Retinal pigment epithelial cell (primary cell): ENCODE measurements around the gene RPL36A.

Experiments
- DNase-seq: peaks from one replicate; pipeline ENCODE4 v3.0.0-alpha.2; 2010; ENCODE audit warnings: low read depth
- H3K4me3 ChIP-seq: 2 replicates; pipeline ENCODE4 v1.5.1; 2011; ENCODE audit warnings: mild to moderate bottlenecking, low read length, control low read depth, moderate library complexity
- TF ChIP-seq, protein P1 (sequence below): conservative IDR thresholded peaks from 2 replicates; pipeline ENCODE4 v1.5.1; 2011; ENCODE audit warnings: low read depth, low read length, control low read depth, inconsistent platforms

Gene RPL36A

DNA sequence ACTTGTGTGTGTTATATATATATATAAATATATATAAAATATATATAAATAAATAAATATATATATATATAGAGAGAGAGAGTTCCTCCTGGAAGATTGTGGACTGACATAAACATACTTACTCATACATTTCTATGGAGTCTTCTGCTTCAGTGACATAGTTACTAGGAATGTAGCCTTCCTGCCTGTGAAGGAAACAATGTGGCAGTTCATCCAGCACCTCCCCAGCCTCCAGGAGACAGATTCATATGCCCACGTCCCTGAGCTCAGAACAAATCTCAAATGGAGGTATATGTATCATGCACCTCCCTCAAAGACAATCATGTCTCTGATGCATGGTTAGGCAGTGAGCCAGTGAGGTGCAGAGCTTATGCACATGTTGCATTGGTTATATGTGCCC is 30.8 kb upstream of the RPL36A start:
- TF ChIP-seq, protein P1, sequence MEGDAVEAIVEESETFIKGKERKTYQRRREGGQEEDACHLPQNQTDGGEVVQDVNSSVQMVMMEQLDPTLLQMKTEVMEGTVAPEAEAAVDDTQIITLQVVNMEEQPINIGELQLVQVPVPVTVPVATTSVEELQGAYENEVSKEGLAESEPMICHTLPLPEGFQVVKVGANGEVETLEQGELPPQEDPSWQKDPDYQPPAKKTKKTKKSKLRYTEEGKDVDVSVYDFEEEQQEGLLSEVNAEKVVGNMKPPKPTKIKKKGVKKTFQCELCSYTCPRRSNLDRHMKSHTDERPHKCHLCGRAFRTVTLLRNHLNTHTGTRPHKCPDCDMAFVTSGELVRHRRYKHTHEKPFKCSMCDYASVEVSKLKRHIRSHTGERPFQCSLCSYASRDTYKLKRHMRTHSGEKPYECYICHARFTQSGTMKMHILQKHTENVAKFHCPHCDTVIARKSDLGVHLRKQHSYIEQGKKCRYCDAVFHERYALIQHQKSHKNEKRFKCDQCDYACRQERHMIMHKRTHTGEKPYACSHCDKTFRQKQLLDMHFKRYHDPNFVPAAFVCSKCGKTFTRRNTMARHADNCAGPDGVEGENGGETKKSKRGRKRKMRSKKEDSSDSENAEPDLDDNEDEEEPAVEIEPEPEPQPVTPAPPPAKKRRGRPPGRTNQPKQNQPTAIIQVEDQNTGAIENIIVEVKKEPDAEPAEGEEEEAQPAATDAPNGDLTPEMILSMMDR: no peak
- H3K4me3 ChIP-seq: no peak overlapping the region
- no peak for DNase-seq

DNA sequence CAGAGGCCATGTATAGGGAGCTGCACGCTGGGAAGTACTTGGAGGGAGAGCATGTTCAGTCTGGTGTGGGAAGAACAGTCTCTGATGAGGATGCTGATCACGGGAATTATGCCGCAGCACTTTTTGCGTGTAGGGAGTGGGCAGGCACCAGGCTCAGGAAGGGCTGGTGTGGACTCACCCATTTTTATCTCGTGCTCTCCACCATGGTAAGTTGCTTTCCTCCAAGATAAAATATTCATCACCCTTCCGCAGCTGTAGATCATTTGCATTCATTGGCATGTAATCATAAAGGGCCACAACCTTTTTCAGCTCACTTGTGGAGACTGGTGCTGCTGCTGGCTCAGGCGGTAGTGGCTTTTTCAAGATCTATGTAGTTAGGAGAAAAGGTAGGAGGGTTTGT is 30.4 kb upstream of the RPL36A start:
- TF ChIP-seq, protein P1: no peak
- no peak for DNase-seq
- no peak overlapping the region for H3K4me3 ChIP-seq

DNA sequence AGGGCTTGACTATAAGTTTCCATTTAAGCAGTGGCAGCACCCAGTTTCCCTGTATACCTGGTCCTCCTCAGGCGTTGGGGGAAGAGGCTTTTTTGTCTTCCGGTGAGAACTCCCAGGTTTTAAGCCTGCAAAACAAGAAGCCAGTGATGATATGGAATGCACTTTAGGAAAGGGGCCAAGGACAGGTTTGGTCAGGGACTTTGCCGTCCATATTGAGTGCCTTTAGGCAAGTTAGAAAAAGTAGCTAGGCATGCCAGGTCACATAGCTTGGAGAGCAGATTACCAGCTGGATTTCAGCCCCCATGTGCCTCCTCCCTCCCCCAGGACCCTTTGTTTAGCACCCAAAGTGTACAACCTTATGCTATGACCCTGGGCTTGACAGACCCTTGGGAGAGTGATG is 28.7 kb upstream of the RPL36A start:
- TF ChIP-seq, protein P1: no peak
- DNase-seq: no peak
- no peak overlapping the region for H3K4me3 ChIP-seq

DNA sequence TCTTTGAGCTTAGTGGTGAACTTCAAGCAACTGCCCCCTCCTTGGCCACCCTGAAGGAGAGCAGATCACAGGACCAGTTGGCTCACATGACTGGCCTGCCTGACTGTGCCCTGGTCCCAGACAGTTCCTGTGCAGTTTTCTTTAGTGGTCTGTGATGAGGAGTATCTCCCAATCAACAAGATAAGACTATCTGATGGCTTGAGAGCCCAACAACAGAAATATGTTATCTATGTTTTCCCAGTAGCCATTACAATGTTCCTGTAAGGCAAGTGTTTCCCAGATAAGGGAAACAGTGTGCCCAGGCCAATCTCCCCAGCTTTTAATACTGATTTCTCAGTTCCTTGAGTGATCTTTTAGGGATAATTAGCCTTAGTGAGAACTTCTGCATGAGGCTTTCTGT is 28.1 kb upstream of the RPL36A start:
- no peak overlapping the region for H3K4me3 ChIP-seq
- DNase-seq: no peak
- TF ChIP-seq, protein P1: no peak

DNA sequence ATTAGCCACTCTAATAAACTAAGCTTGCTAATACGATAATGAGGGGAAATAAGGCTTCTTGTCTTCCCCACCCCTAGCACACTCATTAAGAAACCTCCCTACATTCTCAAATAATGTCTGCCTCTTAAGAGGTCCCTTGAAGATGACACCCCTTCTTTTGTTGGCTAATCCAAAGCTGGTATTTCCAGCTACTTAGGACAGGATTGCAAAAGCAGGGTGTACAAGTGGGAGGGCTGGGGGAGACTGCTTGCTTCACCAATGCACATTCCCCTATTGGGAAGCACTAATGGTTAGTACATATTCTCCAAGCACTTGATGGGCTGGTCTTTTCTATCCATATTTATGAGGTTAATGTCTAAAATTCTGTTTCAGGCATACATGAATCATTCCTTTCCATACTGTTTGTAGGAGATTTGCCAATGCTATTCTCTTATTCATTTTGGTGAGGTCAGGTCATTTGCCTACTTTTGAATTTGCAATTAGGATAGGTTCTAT is 25.5 kb upstream of the RPL36A start:
- H3K4me3 ChIP-seq: no peak overlapping the region
- TF ChIP-seq, protein P1: no peak
- no peak for DNase-seq

DNA sequence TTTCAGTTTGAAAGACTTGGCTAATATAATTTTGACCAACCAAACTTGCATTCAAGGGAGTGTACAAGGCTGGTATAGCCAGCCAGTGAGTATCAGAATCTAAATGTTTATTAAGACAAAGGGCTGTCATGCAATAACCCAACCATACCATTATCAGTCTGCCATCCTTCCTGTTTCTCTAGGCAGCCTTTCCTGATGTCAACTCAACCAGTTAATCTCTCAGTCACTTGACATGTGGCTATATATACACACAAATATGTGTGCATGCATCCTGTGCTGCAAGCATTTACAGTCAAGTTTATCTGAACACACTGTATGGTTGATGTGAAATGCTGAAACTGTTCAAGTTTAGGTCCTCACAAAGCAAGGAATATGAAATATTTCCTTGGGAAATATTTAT is 22.0 kb upstream of the RPL36A start:
- no peak overlapping the region for H3K4me3 ChIP-seq
- TF ChIP-seq, protein P1: no peak
- DNase-seq: no peak

DNA sequence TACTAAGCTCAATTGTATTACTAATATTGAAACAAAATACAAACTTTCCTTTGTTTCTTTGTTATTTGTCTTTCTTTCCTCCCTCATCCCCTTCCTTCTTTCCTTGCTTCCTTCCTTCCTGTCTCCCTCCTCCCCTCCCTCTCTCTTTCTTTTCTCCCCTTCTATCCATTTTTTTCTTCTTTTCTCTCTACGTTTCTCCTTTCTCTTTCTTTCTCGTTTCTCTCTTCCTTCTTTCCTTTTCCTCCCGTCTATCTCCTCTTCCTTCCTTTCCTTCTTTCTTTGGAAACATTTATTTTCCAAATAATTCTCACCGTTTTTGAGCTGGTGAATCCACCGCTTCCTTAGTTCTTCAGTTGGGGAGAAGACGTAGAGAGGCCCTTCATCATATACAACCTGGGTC is 21.1 kb upstream of the RPL36A start:
- DNase-seq: no peak
- TF ChIP-seq, protein P1: no peak
- no peak overlapping the region for H3K4me3 ChIP-seq
